Dermis microvascular lymphatic vessel endothelial cell (primary cell): ENCODE measurements around the gene HOXA13. TPM values are rescaled to one million over a fixed set of nuclear protein-coding genes. Genes with fewer than 3 reads are reported as not detected.

Experiments
- DNase-seq, 2 donors: peaks; one replicate each; pipeline versions ENCODE4 v3.0.0 to v3.0.0-alpha.2; 2010; ENCODE audit warnings: low read depth in 2 of 2
- total RNA-seq: library from RNA; depleted of rRNA; stranded (reverse); fragments of >200 nt; gene quantifications from 2 replicates; pipeline ENCODE4 v1.2.1, GENCODE V29; 2014

The HOXA13 gene
- total RNA-seq, 1 donor from 2014 or later: not detected

DNA sequence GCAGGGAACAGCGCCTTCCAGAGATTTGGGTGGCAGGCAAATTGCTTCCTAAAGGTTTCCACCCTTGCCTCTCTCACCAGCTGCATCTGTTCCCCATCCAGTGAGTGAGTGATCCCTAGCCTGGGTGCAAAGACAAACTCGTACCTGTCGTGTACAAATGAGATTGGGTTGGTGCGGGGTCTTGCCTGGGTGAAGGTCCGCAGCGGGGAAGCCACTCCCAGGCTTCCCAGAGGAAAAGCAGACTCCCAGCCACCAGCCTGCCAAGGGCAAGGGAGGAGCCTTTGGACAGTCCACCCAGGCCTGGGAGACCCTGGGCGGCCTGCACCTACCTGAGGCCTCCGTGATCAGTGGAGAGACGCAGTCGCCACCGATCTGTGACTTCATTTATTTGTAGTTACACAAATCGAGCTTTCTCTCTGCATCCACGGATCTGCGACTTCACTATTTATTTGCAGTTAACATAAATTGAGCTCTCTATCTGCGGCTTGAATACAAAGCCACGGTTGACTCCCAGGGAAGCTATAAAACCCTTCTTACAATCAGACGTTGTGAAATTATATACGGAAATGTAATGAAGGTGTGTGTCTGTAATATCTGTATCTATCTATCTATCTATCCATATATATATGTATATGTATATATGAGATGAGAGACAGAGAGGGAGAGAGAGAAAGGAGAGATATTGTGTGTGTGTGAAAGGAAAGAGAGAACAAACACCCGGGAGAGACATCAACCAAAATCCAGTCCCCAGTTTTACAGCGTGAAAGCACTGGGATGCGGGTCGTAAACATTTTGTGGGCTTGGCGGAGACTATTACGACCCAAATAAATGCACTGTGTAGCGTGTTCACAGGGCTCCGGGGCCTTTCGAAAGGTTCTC is 40.4 kb downstream of the HOXA13 start:
- no peak for DNase-seq

DNA sequence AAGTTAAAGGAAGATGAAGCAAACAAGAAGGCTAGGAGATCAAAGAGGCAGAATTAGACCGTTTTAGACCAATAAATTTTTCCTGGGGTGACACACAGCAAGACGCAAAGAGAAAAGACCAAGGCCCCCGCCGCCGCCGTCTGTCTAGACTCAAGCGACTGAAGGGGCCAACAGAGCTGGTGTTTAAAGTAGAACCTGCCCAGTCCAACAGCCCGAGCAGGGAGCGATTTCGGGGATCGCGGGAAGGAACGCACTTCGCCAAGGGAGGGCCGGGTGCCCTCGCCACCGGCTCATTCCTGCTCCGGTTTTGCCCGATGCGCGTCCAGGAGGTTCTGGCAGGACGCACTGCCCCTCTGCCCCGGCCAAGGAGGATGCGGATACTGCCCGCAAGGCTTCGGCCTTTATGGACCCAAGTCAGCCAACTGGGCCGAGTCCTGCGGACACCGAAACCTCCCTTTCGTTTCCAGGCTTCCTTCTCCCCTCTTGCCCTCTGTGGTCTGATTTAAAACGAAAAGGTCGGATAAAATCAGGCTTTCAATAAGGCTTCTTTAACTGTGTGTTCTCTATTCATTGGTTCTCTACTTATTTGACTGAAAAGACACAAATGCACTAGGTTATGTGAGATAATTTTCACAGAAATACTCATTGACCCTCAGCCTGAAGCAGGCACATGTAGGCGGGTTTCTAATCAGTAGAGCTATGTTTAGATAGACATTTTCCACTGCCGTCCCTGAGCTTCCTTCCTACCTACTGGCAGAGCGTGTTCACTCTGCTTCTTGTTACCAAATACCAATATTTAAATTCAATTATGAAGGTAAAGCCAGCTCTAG is 41.2 kb downstream of the HOXA13 start:
- DNase-seq: no peak

DNA sequence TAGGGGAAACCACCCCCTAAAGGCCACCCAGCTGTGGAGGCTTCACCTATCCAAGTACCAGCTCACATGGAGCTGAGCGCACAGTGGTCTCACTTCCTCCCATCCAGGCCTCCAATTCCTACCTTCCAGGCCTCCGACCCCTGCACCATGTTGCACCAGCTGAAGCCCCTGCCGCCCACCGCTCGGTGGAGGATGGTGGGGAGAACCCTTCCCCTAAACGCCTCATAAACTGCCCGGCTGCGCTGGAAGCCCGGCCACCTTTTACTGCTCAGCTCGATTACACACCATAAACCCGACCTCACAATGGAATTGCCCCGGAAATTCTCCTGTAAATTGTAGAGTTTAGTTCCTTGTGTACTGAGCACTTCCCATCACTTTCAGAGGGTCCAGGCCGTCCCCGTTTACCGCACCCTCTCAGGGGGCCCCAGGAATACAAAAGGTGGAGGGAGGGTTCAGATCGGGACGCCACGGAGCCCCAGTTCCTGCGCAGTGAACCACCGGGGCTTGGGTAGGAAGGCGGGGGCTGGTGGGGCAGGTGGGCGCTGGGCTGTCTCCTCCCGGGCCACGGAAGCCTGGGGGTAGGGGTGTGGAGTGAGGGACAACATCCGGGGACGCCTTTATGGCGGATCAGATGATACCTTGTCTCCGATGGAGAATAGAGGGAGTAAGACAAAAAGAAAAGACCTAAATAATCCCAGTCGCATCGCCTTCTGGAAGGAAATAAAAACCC is 42.0 kb downstream of the HOXA13 start:
- no peak for DNase-seq

DNA sequence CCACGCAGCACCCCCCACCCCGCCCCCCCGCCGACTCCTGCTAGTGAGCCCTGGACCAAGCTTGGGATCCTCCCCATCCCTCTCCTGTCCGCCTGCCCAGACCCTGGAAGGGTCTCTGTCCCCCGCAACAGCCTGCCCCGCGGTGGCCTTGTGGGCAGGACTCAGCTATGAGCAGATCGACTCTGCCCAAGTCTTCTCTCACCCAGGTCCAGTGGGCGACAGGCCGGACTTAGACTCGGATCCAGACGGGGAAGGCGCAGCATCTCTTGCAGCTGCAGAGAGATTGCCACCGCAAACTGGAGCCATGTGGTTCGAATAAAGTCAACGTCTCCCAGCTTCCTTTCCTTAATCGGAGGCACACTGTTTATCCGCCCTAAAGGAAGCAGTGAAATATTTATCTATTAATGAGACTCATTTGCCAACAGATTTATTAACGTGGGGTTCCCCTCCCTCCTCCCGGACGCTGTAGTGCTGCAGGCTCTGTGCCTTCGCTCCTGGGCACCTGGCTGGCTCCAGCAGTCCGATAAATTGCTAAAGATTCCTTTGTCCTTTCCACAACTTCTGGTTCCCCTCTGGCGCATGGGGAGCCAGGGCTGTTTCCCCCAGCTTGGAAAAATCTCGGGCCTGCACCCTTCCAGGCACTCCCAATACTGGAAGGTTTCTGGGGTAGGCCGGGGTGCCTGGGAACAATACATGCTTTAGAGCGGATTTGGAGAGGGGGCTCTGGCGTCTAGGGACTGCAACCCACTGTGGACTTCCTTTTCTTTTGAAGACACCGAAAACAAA is 42.8 kb downstream of the HOXA13 start:
- DNase-seq: peak in 1 of 2 donors; percentile 12

- peak in 1 of 2 donors; percentile 85 for DNase-seq
Measured at GRCh38 chr7:27156508-27156898, 43.4 kb downstream of the HOXA13 start, which contains the start of gene HOXA7. HOXA7 (minus strand) TSS chr7:27156675; CDS start chr7:27156545, 130 bp downstream.

GRCh38 chr7:27155816-27156507 is 43.9 kb downstream of the HOXA13 start:
- DNase-seq: peak in 1 of 2 donors; percentile 82

DNA sequence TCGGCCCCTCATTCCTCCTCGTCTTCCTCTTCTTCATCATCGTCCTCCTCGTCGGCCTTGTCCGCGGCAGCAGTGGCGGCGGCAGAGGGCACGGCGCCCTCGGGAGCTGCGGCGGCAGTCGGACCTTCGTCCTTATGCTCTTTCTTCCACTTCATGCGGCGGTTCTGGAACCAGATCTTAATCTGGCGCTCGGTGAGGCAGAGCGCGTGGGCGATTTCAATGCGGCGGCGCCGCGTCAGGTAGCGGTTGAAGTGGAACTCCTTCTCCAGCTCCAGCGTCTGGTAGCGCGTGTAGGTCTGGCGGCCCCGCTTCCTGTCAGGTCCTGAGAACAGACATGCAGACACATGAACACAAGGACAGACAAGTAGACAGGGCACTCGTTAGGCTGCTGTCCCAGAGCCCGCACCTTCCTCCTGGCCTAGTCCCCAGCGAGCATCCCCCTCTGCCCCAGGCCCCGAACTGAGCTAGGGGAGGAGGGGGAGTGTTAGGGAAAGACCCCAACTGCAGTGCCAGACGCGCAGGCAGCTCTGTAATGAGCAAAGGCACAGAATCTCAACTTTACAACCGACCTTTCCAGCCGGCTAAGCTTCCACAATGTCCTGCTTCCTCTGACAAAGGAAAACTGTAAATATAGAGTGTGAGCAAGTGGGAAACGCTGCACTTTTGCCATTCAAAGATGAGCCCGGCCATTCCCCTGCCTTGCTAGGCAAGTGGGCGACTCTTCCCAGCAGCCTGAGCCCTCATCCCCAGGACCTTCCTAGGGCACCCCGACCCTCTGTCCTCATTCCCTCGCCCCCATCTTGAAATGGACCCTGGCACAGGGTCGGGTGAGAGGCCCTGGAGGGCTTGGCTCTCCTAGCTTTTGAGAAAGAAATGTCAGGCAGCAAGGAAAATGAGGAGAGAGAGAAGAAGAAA is 44.7 kb downstream of the HOXA13 start:
- DNase-seq: peak in 1 of 2 donors; percentile 50

DNA sequence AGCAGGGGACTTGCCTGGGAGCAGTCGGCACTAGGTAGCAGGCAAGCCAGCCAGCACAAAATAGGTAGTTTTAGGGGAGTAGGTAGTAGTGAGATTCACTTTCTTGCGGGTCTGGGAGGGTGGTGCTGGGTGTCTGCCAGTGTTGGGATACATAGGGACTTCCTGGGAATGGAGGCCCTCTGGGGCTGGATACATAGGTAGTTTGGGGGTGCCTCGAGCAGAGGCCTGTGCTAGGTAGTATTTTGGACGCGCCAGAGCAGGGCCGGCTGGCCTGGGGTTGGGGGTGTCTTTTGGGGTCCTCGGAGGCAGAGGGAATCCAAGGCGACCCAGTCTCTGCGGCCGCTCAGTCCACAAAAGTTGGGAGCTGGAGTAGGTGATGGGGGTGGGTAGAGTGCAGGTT is 45.5 kb downstream of the HOXA13 start:
- DNase-seq: no peak

GRCh38 chr7:27153526-27153925 is 46.4 kb downstream of the HOXA13 start:
- DNase-seq: no peak

DNA sequence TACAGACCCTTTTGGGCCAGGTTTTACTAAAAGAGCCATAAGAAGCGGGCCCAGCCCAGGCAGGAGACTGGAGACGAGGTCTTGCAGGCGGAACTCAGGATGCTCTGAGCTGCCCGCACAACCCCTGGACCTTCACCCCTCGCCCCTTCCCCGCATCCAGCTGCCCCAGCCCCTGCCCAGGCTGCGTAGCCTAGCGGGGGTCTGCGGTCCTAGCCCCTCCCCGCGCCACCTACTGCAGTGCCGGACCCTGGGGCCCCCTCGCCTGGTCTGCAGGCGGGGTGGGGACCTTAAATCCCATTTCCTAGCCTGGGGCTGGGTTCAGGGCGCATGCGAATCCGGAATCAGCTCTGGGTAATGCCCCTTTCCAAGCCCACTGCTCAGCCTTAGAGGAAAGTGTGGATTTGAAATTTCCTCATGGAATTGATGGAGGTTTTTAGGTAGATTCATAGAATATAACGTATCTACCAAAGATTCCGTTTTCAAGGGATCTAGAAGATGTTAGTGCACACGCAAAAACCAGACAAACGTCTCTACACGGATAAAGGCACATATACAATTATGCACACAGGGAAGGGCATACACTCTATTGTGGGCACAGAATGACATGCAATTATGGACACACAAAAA is 47.0 kb downstream of the HOXA13 start:
- no peak for DNase-seq

DNA sequence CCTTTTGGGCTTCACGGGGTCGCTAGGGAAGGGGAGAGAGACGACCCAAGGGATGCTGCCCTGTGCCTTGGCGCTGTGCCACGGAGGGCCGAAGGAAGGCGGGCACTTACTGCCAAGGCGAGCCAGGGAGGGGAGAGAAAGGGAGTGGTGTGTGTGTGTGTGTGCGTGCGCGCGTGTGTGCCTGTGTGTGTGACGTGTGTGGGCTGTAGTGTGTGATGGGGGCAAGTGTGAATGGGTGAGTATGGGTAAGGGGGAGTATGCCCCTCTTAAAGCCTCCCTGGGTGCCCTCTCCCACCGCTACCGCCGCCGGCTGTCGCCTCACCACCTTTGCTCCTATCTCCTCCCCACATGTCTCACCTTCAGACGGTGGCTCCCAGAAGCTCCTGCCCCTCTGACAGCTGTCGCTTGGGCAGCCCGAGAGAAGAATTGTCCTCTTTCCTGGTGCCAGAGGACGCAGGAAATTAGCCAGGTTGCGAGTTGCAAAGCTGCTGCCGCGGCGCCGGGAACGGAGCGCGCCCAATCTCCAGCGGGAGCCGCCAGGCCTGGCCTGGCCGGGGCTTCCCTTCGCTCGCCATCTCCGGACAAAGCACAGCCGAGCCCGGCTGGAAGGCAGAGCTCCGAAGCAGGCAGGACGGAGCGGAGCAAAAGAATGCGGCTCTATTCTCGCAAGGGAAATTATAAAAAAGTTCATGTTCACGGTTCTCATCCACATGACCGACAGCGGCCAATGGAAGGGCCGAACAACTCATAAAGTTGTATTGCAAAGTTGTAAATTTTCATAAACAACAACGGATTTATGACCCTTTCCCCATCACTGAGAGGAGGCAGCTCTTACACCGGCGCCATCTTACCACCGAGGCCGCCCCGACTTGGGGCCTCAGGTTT is 47.7 kb downstream of the HOXA13 start, which contains the start of gene HOXA3:
Gene HOXA3, minus strand, starts transcription at position 653 of the 885 bp plus-strand sequence. CDS start 41,943 bp downstream, outside the sequence.
- peak; percentile 78 to 83 for DNase-seq

DNA sequence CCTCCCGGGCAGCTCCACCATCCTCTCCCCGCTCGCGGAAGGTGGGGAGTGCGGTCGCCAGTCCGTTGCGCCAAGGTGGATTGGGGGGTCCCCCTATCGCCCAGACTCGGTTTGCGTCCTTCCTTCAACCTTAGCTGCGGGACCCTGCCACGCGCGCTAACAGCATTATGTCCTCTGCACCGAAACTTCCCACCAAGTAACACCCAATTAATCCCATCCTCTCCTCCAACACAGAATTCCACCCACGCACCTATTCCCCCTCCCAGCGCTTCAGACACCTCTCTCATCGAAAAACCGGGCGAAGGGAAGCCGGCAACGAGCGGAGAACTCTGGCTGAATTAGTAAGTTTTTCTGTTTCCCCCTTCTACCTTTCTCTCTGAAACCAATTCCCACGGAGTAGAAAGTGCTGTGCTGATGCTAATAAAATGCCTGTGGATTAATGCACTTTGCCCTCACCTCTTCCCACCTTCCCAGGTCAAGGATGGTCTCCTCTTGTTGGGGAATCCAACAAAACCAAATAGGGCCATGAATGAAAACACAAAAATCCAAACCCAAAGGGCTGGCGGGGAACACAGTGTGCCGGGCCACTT is 48.5 kb downstream of the HOXA13 start:
- DNase-seq: peak in 1 of 2 donors; percentile 11

DNA sequence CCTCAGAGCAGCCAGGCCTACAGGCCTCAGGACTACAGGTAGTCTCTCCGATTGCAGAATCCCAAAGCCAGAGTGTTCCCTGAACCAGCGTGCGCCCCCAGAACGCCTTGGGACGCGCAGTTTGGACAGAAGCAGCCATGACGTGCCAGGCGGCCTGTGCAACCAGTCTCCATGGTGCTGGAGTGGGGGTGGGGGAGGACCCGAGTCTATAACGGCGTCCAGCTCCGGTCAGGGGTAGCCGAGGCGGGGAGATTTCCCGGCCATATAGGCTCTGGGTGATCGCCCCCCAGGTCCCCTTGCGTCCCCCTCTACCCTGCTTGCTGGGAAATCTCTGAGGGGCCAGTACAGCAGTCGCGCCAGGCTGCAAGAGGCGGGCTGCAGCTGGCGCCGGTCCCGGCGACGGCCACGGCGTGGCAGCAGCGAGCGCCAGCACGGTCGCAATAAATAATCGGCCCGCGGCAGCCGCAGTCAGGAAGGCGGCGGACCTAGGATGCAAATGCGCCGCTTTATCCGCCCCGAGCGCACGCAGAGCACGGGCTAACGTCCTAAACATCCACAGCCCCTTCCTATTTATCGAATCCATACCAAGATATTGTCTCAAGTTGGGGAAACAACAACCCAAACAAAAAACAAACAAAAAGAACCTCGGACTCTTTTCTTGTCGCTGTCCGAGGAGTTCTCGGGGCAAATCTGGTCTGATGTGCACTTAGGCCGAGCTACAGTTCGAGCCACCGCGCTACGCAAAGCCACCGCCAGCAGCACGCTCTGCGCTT is 49.1 kb downstream of the HOXA13 start:
- DNase-seq: peak; percentile 68 to 91

DNA sequence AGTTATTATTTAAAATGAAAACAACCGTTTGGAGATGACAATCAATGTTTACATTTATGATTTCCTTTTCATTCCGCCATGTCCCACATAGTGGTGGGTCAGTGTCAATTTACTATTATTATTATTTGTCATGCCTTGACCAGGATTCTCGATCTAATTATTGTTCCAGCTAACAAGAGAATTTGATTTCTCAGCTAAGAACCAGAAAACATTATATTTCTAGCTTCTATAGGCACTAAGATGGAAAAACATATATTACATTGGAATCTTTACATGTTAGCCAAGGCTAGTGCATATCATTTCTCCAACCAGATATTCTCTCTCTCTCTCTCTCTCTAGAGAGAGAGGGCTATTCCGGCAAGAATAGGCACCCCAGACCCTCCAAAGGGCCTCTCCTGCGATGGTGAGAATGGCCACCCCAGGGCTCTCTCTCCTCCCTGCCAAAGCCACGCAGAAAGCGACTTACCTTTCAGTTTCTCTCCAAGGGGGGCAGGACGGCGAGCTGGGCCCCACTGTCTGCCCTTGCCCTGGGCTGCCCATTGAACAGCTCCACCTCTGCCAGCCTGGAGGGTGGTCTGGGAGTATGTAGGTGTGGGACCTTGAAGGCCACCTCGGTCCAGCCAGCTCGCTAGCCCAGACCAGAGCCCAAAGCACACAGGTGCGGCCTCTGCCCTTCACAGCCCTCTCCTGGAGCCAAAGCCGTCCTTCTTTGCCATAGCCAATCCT is 49.9 kb downstream of the HOXA13 start:
- DNase-seq: peak in 1 of 2 donors; percentile 26
